Nephron (organoid): ENCODE measurements around the gene CPLX4.

Source experiments
- H3K27ac Mint-ChIP-seq, 3 experiments: 2 replicates each; pipeline ENCODE4 v1.8.0; 2020; ENCODE audit warnings: mixed read lengths in 3 of 3, mild to moderate bottlenecking in 2 of 3, moderate library complexity in 1 of 3
- H3K27me3 Mint-ChIP-seq: 2 replicates; pipeline ENCODE4 v1.8.0; 2021; ENCODE audit warnings: low read depth, mild to moderate bottlenecking, moderate library complexity, mixed read lengths
- H3K36me3 Mint-ChIP-seq: 2 replicates; pipeline ENCODE4 v1.8.0; 2020; ENCODE audit warnings: low read depth, mixed read lengths
- H3K4me1 Mint-ChIP-seq: 2 replicates; pipeline ENCODE4 v1.8.0; 2020; ENCODE audit warnings: mixed read lengths
- H3K4me3 Mint-ChIP-seq, 3 experiments: 2 replicates each; pipeline ENCODE4 v1.8.0; 2020; ENCODE audit warnings: mild to moderate bottlenecking in 3 of 3, mixed read lengths in 3 of 3, moderate library complexity in 2 of 3
- H3K9me3 Mint-ChIP-seq: 2 replicates; pipeline ENCODE4 v1.8.0; 2020; ENCODE audit warnings: mixed read lengths
- CTCF ChIP-seq, 3 experiments: fragments of 200-600 bp; sonication (generic); IDR thresholded peaks; one replicate each; pipeline ENCODE4 v1.5.0; 2021; ENCODE audit warnings: antibody characterized with exemption in 3 of 3; ENCODE audit not compliant: unreplicated experiment in 3 of 3

CPLX4 gene

GRCh38 chr18:59343926-59344325, 25.5 kb upstream of the CPLX4 start:
- Mint-ChIP-seq H3K36me3 (peaks cover 94% of the 10 kb centered on the region), H3K4me1 (no peaks in the 10 kb centered on the region), H3K27me3 (no peaks in the 10 kb centered on the region), H3K4me3 (no peak overlapping the region), H3K9me3 (peaks cover 51% of the 10 kb centered on the region), H3K27ac (no peak overlapping the region)
- TF ChIP-seq CTCF (IDR thresholded peaks at IDR 0.05; ENCODE audit: unreplicated experiment in 3 of 3): no peak

GRCh38 chr18:59340817-59341216, 22.4 kb upstream of the CPLX4 start:
- H3K36me3 Mint-ChIP-seq: peaks cover 98% of the 10 kb centered on the region
- no peak for TF ChIP-seq CTCF (IDR thresholded peaks at IDR 0.05; ENCODE audit: unreplicated experiment in 3 of 3)
- no peaks in the 10 kb centered on the region for H3K27me3 Mint-ChIP-seq
- no peak overlapping the region for H3K4me3 Mint-ChIP-seq
- no peak overlapping the region for H3K27ac Mint-ChIP-seq
- H3K9me3 Mint-ChIP-seq: peaks cover 49% of the 10 kb centered on the region
- no peaks in the 10 kb centered on the region for H3K4me1 Mint-ChIP-seq

GRCh38 chr18:59340312-59340711, 21.9 kb upstream of the CPLX4 start:
- Mint-ChIP-seq H3K9me3 (peaks cover 49% of the 10 kb centered on the region), H3K27ac (no peak overlapping the region), H3K4me1 (no peaks in the 10 kb centered on the region), H3K27me3 (no peaks in the 10 kb centered on the region), H3K36me3 (peaks cover 98% of the 10 kb centered on the region), H3K4me3 (no peak overlapping the region)
- no peak for TF ChIP-seq CTCF (IDR thresholded peaks at IDR 0.05; ENCODE audit: unreplicated experiment in 3 of 3)

- H3K27me3 Mint-ChIP-seq: no peaks in the 10 kb centered on the region
- no peak for TF ChIP-seq CTCF (IDR thresholded peaks at IDR 0.05; ENCODE audit: unreplicated experiment in 3 of 3)
- H3K9me3 Mint-ChIP-seq: no peaks in the 10 kb centered on the region
- H3K4me3 Mint-ChIP-seq: no peak overlapping the region
- peaks cover 63% of the 10 kb centered on the region for H3K36me3 Mint-ChIP-seq
- H3K27ac Mint-ChIP-seq: no peak overlapping the region
- H3K4me1 Mint-ChIP-seq: no peaks in the 10 kb centered on the region
These were observed 14.5 kb upstream of the CPLX4 start for GRCh38 chr18:59332986-59333385.

- no peak overlapping the region for H3K27ac Mint-ChIP-seq
- no peaks in the 10 kb centered on the region for H3K4me1 Mint-ChIP-seq
- TF ChIP-seq CTCF (IDR thresholded peaks at IDR 0.05; ENCODE audit: unreplicated experiment in 3 of 3): no peak
These were observed 10.2 kb upstream of the CPLX4 start for GRCh38 chr18:59328683-59329082.

GRCh38 chr18:59325965-59326364, 7.5 kb upstream of the CPLX4 start:
- Mint-ChIP-seq H3K27me3 (no peaks in the 10 kb centered on the region), H3K27ac (no peak overlapping the region), H3K36me3 (peaks cover 47% of the 10 kb centered on the region), H3K4me3 (no peak overlapping the region), H3K4me1 (no peaks in the 10 kb centered on the region), H3K9me3 (no peaks in the 10 kb centered on the region)
- TF ChIP-seq CTCF (IDR thresholded peaks at IDR 0.05; ENCODE audit: unreplicated experiment in 3 of 3): no peak

More at GRCh38 chr18:59328683-59329082, 10.2 kb upstream of the CPLX4 start:
- Mint-ChIP-seq H3K4me3 (no peak overlapping the region), H3K36me3 (peaks cover 60% of the 10 kb centered on the region), H3K27me3 (no peaks in the 10 kb centered on the region), H3K9me3 (no peaks in the 10 kb centered on the region)
